Parathyroid adenoma (tissue), 2 donors: Measurements from ENCODE around the gene ELOVL2.

Experiments
- H2AFZ ChIP-seq: fragments of 300-600 bp; sonication (generic); one replicate; pipeline ENCODE4 v1.7.0; 2017; ENCODE audit warnings: antibody characterized with exemption, mild to moderate bottlenecking
- H3K27ac ChIP-seq: fragments of 300-600 bp; sonication (generic); one replicate; pipeline ENCODE4 v1.7.0; 2017
- H3K27me3 ChIP-seq: fragments of 300-600 bp; sonication (generic); one replicate; pipeline ENCODE4 v1.7.0; 2017; ENCODE audit warnings: low read length; ENCODE audit not compliant: control insufficient read depth, insufficient read depth
- H3K36me3 ChIP-seq: fragments of 300-600 bp; sonication (generic); one replicate; pipeline ENCODE4 v1.7.0; 2017; ENCODE audit warnings: low read length; ENCODE audit not compliant: control insufficient read depth, insufficient read depth
- H3K4me1 ChIP-seq: fragments of 300-600 bp; sonication (generic); one replicate; pipeline ENCODE4 v1.7.0; 2017; ENCODE audit warnings: control low read depth
- H3K4me2 ChIP-seq: fragments of 300-600 bp; sonication (generic); one replicate; pipeline ENCODE4 v1.7.0; 2017; ENCODE audit warnings: low read length
- H3K4me3 ChIP-seq: fragments of 300-600 bp; sonication (generic); one replicate; pipeline ENCODE4 v1.7.0; 2017; ENCODE audit warnings: low read depth, low read length
- H3K79me2 ChIP-seq: fragments of 300-600 bp; sonication (generic); one replicate; pipeline ENCODE4 v1.7.0; 2017; ENCODE audit warnings: control low read depth
- H3K9ac ChIP-seq: fragments of 300-600 bp; sonication (generic); one replicate; pipeline ENCODE4 v1.7.0; 2017; ENCODE audit warnings: mild to moderate bottlenecking
- H3K9me3 ChIP-seq: fragments of 300-600 bp; sonication (generic); one replicate; pipeline ENCODE4 v1.7.0; 2017; ENCODE audit warnings: low read length; ENCODE audit not compliant: control insufficient read depth
- CTCF ChIP-seq: fragments of 300-600 bp; sonication (generic); IDR thresholded peaks from one replicate; pipeline ENCODE4 v1.7.0; 2017; ENCODE audit warnings: antibody characterized with exemption, mild to moderate bottlenecking
- donor health status: primary hyperparathyroidism.

Gene ELOVL2

GRCh38 chr6:11065436-11066202 is 21.5 kb upstream of the ELOVL2 start:
- H3K36me3 ChIP-seq = no peaks in the 10 kb centered on the region
- no peak overlapping the region for H3K4me3 ChIP-seq
- no peak overlapping the region for H2AFZ ChIP-seq
- H3K4me2 ChIP-seq = no peak overlapping the region
- no peaks in the 10 kb centered on the region for H3K9me3 ChIP-seq
- H3K27me3 ChIP-seq = no peaks in the 10 kb centered on the region
- H3K4me1 ChIP-seq = peaks cover 11% of the 10 kb centered on the region
- no peak for TF ChIP-seq CTCF
- H3K79me2 ChIP-seq = no peaks in the 10 kb centered on the region
- H3K27ac ChIP-seq = no peak overlapping the region
- H3K9ac ChIP-seq = no peak overlapping the region

- H3K36me3 ChIP-seq = no peaks in the 10 kb centered on the region
- H3K27ac ChIP-seq = no peak overlapping the region
- no peak overlapping the region for H2AFZ ChIP-seq
- H3K27me3 ChIP-seq = no peaks in the 10 kb centered on the region
- no peak overlapping the region for H3K4me2 ChIP-seq
- H3K4me1 ChIP-seq = peaks cover 11% of the 10 kb centered on the region
- H3K9me3 ChIP-seq = no peaks in the 10 kb centered on the region
- H3K9ac ChIP-seq = no peak overlapping the region
- H3K79me2 ChIP-seq = no peaks in the 10 kb centered on the region
- H3K4me3 ChIP-seq = no peak overlapping the region
- no peak for TF ChIP-seq CTCF
These were observed 20.7 kb upstream of the ELOVL2 start for GRCh38 chr6:11064836-11065235.

- no peak for TF ChIP-seq CTCF
- no peaks in the 10 kb centered on the region for H3K36me3 ChIP-seq
- H2AFZ ChIP-seq = no peak overlapping the region
- no peaks in the 10 kb centered on the region for H3K79me2 ChIP-seq
- no peak overlapping the region for H3K4me3 ChIP-seq
- peaks cover 6% of the 10 kb centered on the region for H3K4me1 ChIP-seq
- no peak overlapping the region for H3K4me2 ChIP-seq
- no peak overlapping the region for H3K9ac ChIP-seq
- H3K27me3 ChIP-seq = no peaks in the 10 kb centered on the region
- no peaks in the 10 kb centered on the region for H3K9me3 ChIP-seq
- no peak overlapping the region for H3K27ac ChIP-seq
These were observed 18.6 kb upstream of the ELOVL2 start for GRCh38 chr6:11062715-11063114.

- Histone ChIP-seq H3K79me2 (no peaks in the 10 kb centered on the region), H3K9ac (no peak overlapping the region), H3K27ac (no peak overlapping the region), H3K27me3 (no peaks in the 10 kb centered on the region), H3K4me1 (no peaks in the 10 kb centered on the region), H3K36me3 (no peaks in the 10 kb centered on the region), H3K9me3 (no peaks in the 10 kb centered on the region), H2AFZ (no peak overlapping the region), H3K4me2 (no peak overlapping the region), H3K4me3 (no peak overlapping the region)
- no peak for TF ChIP-seq CTCF
These were observed 18.0 kb upstream of the ELOVL2 start for GRCh38 chr6:11062083-11062482.

GRCh38 chr6:11058406-11058805 is 14.3 kb upstream of the ELOVL2 start:
- Histone ChIP-seq H3K4me3 (no peak overlapping the region), H3K9me3 (no peaks in the 10 kb centered on the region), H3K36me3 (no peaks in the 10 kb centered on the region), H3K9ac (no peak overlapping the region), H3K4me2 (no peak overlapping the region), H2AFZ (no peak overlapping the region), H3K27me3 (no peaks in the 10 kb centered on the region), H3K79me2 (no peaks in the 10 kb centered on the region), H3K27ac (no peak overlapping the region), H3K4me1 (no peaks in the 10 kb centered on the region)
- no peak for TF ChIP-seq CTCF
